RKO (cell line): ENCODE results near the gene WDR86.

Experiments
- DNase-seq: peaks from one replicate; pipeline ENCODE4 v3.0.0-alpha.2; 2016; ENCODE audit warnings: low spot score

WDR86 gene

DNA sequence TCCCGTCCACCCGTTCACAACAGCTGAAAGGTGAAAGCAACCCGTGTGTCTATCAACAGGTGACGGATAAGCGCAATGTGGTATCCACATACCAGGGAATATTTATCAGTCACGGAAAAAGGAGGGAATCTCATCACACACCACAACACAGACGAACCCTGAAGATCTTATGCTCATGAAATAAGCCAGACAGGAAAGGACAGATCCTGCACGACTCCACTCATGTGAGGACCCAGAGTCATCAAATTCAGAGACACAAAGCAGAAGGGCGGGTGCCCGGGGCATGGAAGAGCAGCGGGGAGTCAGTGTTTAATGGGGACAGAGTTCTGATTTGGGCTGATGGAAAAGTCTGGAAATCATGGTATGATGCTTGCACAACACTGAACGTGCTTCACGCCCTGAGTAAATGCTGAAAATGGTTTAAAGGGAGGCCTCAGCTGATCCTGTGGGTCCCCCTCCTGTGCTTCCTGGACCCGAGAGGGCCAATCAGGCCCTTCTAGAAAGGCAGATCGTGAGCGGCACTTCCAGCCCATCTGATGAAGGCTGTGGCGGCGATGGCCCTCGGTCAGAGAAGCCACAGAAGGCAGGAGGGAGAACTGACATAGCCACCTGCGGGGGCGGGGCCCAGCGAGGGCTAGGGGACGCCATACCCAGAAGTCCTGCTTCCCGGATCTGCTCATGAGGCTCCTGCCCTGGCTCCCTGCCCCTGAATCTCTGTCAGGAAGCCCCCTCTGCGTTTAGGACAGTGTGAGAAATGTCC, 19.1 kb downstream of the WDR86 start:
- no peak for DNase-seq

GRCh38 chr7:151389768-151390597, 19.9 kb downstream of the WDR86 start:
- no peak for DNase-seq

- DNase-seq, result no peak
Observed at GRCh38 chr7:151389096-151389767, 20.6 kb downstream of the WDR86 start.

DNA sequence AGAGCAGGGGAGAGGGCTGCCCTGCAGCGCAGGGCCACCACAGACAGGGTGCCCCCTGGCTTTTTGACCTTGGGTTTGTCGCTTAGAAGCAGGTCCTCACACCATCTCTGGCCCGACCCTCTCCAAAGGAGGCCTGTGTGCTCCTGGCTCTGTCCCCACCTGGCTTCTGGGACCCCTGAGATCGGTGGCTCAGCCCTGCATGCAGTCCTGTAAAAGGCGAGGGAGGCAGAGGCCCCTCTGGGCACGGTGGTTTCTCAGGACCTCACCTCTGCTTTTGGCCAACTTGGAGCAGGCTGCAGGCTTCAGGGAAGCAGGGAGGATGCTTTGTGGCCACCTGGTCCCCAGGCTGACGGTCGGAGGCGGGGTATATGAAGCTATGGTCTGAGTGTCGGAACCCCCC, 21.4 kb downstream of the WDR86 start:
- no peak for DNase-seq

DNA sequence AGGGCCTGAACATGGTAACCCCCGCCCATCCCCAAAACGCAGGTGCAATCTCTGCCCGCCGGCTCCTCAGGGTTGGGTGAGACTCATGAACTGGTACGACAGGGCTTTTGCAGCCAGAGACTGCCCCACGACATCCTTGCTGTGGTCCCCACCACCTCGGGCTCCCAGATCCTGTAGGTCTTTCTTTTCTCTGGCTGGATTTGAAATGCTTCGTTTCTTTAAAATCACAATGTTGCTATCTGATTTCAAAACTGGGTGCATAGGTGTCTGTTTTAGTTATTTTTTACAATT, 21.9 kb downstream of the WDR86 start:
- no peak for DNase-seq

- no peak for DNase-seq
Observed at GRCh38 chr7:151387161-151388006, 22.5 kb downstream of the WDR86 start.

DNA sequence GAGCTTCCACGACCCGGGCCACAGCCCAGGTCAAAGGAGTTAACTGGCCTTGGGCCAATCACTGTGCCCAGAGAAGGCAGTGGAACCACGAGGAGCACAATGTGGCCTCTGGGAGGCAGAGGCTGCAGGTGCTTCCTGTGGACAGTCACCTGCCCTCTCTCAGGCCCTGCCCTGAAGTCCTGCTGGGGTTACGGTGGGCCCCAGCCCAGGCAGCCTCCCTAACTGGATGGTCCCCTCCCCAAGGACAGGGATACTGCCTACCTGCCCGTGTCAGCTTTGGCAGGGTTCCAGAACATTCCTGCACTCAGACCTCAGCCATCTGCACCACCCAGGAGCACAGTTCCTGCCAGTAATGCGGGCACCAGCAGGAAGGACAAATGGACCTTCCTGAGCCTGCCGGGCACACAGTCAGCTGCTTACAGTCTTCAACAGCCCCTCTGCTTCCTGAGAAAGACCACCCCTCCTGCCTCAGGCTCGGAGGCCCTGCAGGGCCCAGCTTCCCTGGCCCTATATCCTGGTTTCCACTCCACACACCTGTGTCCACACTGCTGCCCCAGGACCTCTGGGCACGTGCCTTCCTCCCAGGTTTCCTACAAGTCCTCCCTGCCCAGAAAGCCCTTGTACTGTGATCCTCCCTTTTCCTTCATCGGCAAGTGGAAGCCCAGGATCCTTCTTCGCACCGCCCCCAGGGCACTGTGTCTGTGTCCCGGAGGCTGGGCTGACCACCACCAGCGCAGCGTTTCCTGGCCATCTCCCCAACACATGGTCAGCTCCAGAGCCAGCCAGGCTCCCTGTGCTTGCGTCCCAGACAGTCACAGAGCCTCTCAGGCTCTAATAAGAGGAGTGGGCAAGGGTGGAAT, 23.3 kb downstream of the WDR86 start:
- no peak for DNase-seq

- no peak for DNase-seq
Observed at GRCh38 chr7:151385626-151386300, 24.1 kb downstream of the WDR86 start.

DNA sequence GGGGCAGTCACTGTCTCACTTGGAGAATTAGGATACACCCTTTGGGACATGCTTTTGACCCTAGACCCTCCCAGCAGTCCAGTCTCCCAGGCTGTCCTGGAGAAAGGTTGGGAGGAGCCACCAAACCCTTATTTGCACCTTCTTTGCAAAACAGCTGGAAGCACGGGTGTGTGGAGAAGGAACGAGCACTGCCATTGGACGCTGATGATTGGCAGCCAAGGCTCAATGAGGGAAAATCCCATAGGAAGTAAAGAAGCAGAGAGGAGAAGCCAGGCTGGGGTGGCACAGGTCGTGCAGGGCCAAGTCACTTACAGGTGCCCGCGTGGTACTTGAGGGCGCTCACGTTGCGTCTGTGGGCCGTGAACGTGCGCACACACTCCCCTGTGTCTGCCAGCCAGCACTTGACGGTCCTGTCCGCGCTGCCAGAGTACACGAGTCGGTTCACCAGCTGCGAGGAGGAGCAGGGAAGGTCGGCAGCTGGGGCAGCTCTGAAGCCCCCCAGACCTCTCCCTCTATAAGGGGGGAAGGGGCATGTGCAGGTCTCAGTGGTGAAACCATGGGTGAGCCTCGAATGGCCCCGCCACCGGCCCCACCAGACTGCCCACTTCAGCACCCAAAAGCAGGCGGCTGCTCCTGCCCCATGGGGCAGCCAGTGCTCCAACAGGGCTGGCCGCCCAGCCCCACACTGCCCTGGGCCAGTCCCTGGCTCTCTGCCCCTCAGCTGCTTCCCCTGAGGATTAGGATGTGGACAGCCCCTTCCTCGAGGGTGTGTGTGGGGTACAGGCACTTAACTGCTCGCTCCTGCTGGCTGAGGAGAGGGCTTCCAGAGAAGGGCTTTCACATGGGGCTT, 24.8 kb downstream of the WDR86 start:
- DNase-seq, result no peak

DNA sequence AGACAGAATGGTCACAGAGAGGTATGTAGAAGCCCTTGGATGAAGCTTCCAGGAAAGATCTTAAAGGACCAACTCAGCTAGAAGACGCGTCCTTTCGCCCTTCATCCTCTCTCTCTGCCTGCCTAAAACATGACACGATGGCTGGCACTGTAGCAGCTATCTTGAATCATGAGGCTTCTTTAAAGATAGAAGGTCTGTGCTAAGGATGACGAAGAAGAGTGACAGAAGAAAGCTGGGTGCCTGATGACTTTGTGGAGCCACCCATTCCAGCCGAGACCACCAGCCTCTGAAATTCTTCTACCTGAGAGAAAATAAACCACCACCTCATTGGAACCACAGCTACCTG, 25.5 kb downstream of the WDR86 start:
- DNase-seq, result no peak

- DNase-seq, result no peak
Observed at GRCh38 chr7:151383638-151384351, 26.0 kb downstream of the WDR86 start.

DNA sequence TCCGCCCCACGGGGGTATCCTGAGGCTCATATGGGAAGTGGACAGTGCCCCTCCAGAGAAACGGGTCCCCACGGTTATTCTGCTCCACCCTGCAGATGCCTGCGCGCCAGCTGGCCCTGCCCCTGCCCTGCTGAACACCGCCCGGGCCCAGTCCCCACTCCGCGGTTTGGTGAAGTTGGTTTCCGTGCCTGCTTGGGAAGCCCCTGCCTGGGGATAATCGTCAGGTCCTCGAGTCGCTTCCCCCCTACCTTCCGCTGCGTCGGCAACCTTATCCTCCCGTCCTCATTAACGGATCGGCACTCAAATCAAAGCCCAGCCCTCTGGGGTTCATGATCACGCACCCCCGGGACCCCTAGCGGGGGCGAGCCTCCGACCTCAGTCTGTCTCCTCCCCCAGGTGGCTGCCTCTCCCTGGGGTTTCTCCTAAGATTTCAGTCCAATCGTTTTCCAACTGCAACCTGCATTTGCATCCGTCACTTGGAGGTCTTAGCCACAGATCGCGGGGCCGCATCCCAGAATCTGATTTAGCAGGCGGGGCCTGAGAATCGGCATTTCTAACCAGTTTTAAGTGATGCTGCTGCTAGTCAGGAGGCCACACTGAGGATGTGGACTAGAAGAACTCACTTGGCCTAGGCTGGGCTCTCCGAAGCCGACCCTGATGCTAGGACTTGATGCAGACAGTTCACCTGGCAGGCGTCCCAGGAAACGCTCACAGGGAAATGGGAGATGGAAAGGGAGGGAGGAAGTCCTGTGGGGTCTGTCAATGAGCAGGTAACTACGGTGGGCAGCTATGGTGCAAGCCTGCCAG, 27.6 kb downstream of the WDR86 start:
- no peak for DNase-seq

DNA sequence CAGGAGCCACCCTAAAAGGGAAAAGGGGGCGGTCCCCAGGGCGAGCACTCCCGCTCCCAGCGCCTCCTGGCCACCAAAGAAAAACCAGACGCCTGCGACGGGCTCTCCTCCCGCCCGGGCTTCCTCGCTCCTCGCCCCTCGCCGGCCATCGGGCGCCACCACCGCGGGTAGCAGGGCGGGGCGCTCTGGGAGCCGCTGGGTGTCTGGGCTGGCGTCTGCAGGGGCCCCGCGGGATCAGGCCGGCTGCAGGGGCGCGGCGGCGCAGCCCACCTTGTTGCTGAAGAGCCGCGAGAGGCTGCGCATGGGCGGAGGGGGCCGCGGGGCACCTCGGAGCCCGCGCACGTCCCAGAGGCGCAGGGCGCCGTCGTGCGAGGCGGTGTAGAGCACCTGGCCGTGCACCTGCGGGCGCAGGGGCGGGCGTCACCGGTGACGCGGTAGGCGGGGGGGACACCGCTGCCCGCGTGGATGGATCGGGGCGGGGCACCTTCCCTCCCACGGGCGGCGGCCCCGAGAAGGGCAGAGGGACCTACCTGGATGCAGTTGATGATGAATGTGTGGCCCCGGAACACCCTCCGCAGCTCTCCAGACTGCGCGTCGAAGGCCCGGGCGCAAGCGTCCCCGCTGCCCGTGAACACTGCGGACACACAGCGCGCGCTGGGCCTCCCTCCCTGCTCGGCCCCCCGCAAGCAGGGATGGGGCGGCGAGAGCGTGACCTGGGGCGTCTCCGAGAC, 28.3 kb downstream of the WDR86 start:
- no peak for DNase-seq

- DNase-seq, result no peak
Observed at GRCh38 chr7:151381098-151381347, 28.8 kb downstream of the WDR86 start.

- no peak for DNase-seq
Observed at GRCh38 chr7:151380199-151381097, 29.4 kb downstream of the WDR86 start.

- no peak for DNase-seq
Observed at GRCh38 chr7:151379534-151380198, 30.2 kb downstream of the WDR86 start.
